Mucosa of descending colon (tissue), 3 donors: ENCODE data around the gene PDZD11. TPM values are rescaled to one million over a fixed set of nuclear protein-coding genes. Genes with fewer than 3 reads are reported as not detected.
A peak's percentile ranks its signal among the peaks of the same experiment; 100 is the strongest.

Experiments used
- ATAC-seq: fragments of 200-7000 bp; cut with Tn5 transposase; one replicate; pipeline ENCODE4 v1.9.1; 2020; ENCODE audit warnings: mild to moderate bottlenecking, moderate library complexity
- DNase-seq, 3 donors: peaks; one replicate each; pipeline ENCODE4 v3.0.0-alpha.2; 2020
- H3K36me3 ChIP-seq: fragments of 200-600 bp; one replicate; pipeline ENCODE4 v1.8.0; 2021; ENCODE audit warnings: low read depth, mild to moderate bottlenecking
- H3K4me1 ChIP-seq: fragments of 200-600 bp; one replicate; pipeline ENCODE4 v1.8.0; 2021; ENCODE audit warnings: low read depth, mild to moderate bottlenecking
- H3K4me3 ChIP-seq: fragments of 200-600 bp; one replicate; pipeline ENCODE4 v1.8.0; 2021; ENCODE audit warnings: mild to moderate bottlenecking
- H3K9me3 ChIP-seq: fragments of 200-600 bp; one replicate; pipeline ENCODE4 v1.8.0; 2021; ENCODE audit warnings: mild to moderate bottlenecking
- CTCF ChIP-seq: fragments of 200-600 bp; IDR thresholded peaks from one replicate; pipeline ENCODE4 v1.8.0; 2022; ENCODE audit warnings: antibody characterized with exemption, mild to moderate bottlenecking
- intact Hi-C, 2 donors: fragments of 100-400 bp; cut with DNase I in 1 of 2; cut with micrococcal nuclease in 1 of 2; formaldehyde crosslinking; loops; one replicate each; pipeline versions ENCODE4 v1.11.0 to v1.11.1; 2022; cut with DNase I, micrococcal nuclease
- long read RNA-seq, 2 donors: library from polyadenylated mRNA; unstranded; transcript quantifications; one replicate each; pipeline ENCODE4 v2.0.0, GENCODE V29; 2019 to 2021
- total RNA-seq, 3 donors: library from RNA; stranded (reverse); fragmentation: NEBNext Ultra II Directional in 2 of 3; extraction: Animal tissue kit (Norgen Biotek cat#: 25700) in 2 of 3; gene quantifications; one replicate each; pipeline versions ENCODE4 v1.2.1 to v1.2.4, GENCODE V29; 2021 to 2023
- donor health status: DM: no; HTN: no; CAD: no; lungs with moderate emphysema.
- donor health status: DM: no; HTN: no; CAD: no.
- donor health status: DM: no; HTN: yes; CAD: no.

PDZD11 gene
- total RNA-seq, result 10 to 100 TPM; 34.1 to 47.5 (median 43.9) TPM
- long read RNA-seq, donor 1, transcript PDZD11-201 (7 exons, 1,043 nt), result major isoform, 13 of 19 reads
- long read RNA-seq, donor 1, partial matches to known transcripts, result 0 of 19 reads
- long read RNA-seq, donor 1, other reads (novel, unspliced or antisense), result 3 of 19 reads
- long read RNA-seq, donor 2, transcript PDZD11-202 (8 exons, 784 nt), result minor isoform, 5 of 38 reads
- long read RNA-seq, donor 2, transcript PDZD11-201 (7 exons, 1,043 nt), result major isoform, 27 of 38 reads
- long read RNA-seq, donor 2, partial matches to known transcripts, result 2 of 38 reads
- long read RNA-seq, donor 2, other reads (novel, unspliced or antisense), result 4 of 38 reads

GRCh38 chrX:70289793-70290770, at the start of gene PDZD11, which contains the start of gene KIF4A:
Gene PDZD11, minus strand, starts transcription at chrX:70289927. Its CDS starts 586 bp downstream, at chrX:70289341.
Gene KIF4A, plus strand, starts transcription at chrX:70290104. Its CDS starts 355 bp downstream, at chrX:70290459.
- ATAC-seq, result peak; percentile 99
- Histone ChIP-seq H3K4me1 (peaks cover 6% of the 10 kb centered on the region), H3K4me3 (peak within 1 kb of the TSS; percentile 22), H3K9me3 (no peaks in the 10 kb centered on the region), H3K36me3 (no peaks in the 10 kb centered on the region)
- TF ChIP-seq CTCF, result no peak
- intact Hi-C loops, result no loop called here
- DNase-seq, result peak; percentile 82 to 90 (median 88)

GRCh38 chrX:70338290-70338689, 48.6 kb upstream of the PDZD11 start:
- no peaks in the 10 kb centered on the region for H3K4me1 ChIP-seq
- intact Hi-C loops, result no loop called here
- no peaks in the 10 kb centered on the region for H3K9me3 ChIP-seq
- TF ChIP-seq CTCF, result no peak
- ATAC-seq (no peak), DNase-seq (no peak)
- no peak overlapping the region for H3K4me3 ChIP-seq
- no peaks in the 10 kb centered on the region for H3K36me3 ChIP-seq

- Histone ChIP-seq H3K4me3 (no peak overlapping the region), H3K36me3 (no peaks in the 10 kb centered on the region), H3K9me3 (no peaks in the 10 kb centered on the region), H3K4me1 (no peaks in the 10 kb centered on the region)
- ATAC-seq (no peak), DNase-seq (no peak)
- TF ChIP-seq CTCF, result no peak
- intact Hi-C loops, result no loop called here
Measured at GRCh38 chrX:70336767-70337166, 47.0 kb upstream of the PDZD11 start.

GRCh38 chrX:70332600-70332999, 42.9 kb upstream of the PDZD11 start:
- Histone ChIP-seq H3K4me3 (no peak overlapping the region), H3K9me3 (no peaks in the 10 kb centered on the region), H3K36me3 (no peaks in the 10 kb centered on the region), H3K4me1 (no peaks in the 10 kb centered on the region)
- intact Hi-C loops, result no loop called here
- no peak for DNase-seq
- no peak for ATAC-seq
- TF ChIP-seq CTCF, result no peak

- no peaks in the 10 kb centered on the region for H3K4me1 ChIP-seq
- no peak overlapping the region for H3K4me3 ChIP-seq
- no peak for TF ChIP-seq CTCF
- ATAC-seq, result no peak
- no peaks in the 10 kb centered on the region for H3K9me3 ChIP-seq
- no peak for DNase-seq
- no peaks in the 10 kb centered on the region for H3K36me3 ChIP-seq
- intact Hi-C loops, result no loop called here
Measured at GRCh38 chrX:70331161-70331560, 41.4 kb upstream of the PDZD11 start.
